ENCODE data around the gene EIF2S3. TPM values are rescaled to one million over a fixed set of nuclear protein-coding genes. Genes with fewer than 3 reads are reported as not detected.

The EIF2S3 gene
- total and polyA plus RNA-seq, 2 of the 13 experiments (the other 11 are each of a cell fraction or from before 2014, with no cell fraction given), result 61.0 to 183 TPM

DNA sequence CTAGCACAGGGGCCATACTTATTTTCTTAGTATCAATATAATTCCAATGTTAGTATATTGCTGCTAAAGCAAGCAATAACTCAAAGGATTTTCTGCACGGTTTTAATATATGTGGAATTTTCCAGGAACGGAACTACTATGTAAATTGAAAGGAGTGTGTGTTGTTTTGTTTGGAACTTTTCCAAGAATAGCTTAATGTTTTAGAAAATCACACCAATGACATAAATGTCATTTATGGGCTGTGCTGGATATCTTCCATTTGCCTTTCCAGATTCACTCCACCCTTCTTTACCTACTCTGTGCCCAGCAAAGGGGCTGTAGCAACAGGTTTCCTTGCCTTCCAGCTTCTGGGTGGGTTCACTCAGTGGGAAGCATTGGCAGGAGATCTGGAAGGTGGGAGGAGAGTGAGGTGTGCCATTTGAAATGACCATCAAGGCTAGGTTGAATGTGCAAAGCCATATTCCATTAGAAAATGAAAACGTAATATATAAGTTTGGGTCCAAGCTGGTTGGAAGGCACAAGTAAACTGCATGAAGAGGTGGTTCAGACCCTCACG is 69.6 kb downstream of the EIF2S3 start (continued):
- no peak for TF ChIP-seq ZZZ3 (CRISPR knock-in tag; IDR thresholded peaks at IDR 0.05; ENCODE audit: borderline replicate concordance)
- TF ChIP-seq ZNF530 (CRISPR knock-in tag; IDR thresholded peaks at IDR 0.05; ENCODE audit: low read depth), result no peak
- TF ChIP-seq ATRX (CRISPR knock-in tag; IDR thresholded peaks at IDR 0.05; ENCODE audit: borderline replicate concordance), result no peak

DNA sequence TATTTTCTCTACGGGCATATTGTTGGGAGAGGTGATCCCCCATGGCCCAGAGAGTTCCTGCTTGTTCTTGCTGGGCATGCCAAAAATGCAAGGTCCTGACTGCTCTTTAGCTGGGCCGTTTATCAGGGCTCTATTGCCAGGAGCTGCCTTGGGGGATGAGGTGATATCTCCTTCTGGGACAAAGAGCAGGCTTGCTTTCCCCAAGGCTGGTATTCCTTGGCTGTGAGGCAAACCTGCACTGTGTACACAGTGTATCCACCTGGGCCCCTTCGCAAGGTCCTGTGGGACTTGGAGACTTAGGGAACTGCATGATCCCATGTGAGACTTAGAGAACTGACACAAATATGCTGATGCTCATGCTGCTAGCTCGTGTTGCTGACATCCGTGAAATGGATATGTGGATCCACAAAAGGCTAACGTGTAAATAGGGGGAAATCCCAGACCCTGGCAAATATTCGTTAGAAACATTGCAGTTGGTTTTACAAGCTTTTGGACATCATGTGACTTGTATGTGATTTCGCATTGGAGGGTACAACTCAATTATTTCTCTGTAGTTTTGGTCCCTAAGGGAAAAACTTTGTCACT is 70.4 kb downstream of the EIF2S3 start:
- H3K4me3 ChIP-seq (replicated peaks in 1 of 3; ENCODE audit: insufficient read depth in 1 of 3, low read depth in 2 of 3, low read length in 3 of 3), result no peak overlapping the region
- no peak overlapping the region for H2AFZ ChIP-seq (ENCODE audit: low read length)
- WGBS (ENCODE audit: low lambda C conversion rate), result 45% methylated on average over 4 of the region's 8 CpGs
- H3K27me3 ChIP-seq (ENCODE audit: control insufficient read depth in 1 of 2, insufficient read depth in 2 of 2, low read length in 2 of 2), result no peaks in the 10 kb centered on the region
- BruUV-seq (replicated peaks), result no TSS peak
- peak overlapping the region; percentile 23; the same call in 1 of the 2 replicates for H3K4me2 ChIP-seq (ENCODE audit: low read depth, low read length)
- no peak overlapping the region for H3K9ac ChIP-seq (ENCODE audit: insufficient read depth, low read depth, low read length)
- ChIA-PET CTCF (ENCODE audit: low intra/inter-chr PET ratio, low total read pairs) (no interaction called here), POLR2A (interaction anchor here (1.2 kb wide), 1 partner anchor 65 kb away, joined by 3 read pairs; no protein-coding TSS in a partner anchor)
- no peak for FAIRE-seq
- no peaks in the 10 kb centered on the region for H3K9me3 ChIP-seq (ENCODE audit: low read length)
- intact Hi-C loops (cut with micrococcal nuclease; ENCODE audit: unreplicated experiment) (no loop called here), in situ Hi-C loops (cut with HindIII; ENCODE audit: extremely low pct_ligation_motif_present, low pct_unique_long_range_greater_than_20kb) (no loop called here)
- H4K20me1 ChIP-seq (ENCODE audit: insufficient read depth, low read length), result no peaks in the 10 kb centered on the region
- no peaks in the 10 kb centered on the region for H3K36me3 ChIP-seq (replicated peaks in 1 of 2; ENCODE audit: control insufficient read depth in 1 of 2, insufficient read depth in 2 of 2, low read length in 2 of 2)
- peaks cover 13% of the 10 kb centered on the region; the same call in 1 of the 2 replicates for H3K4me1 ChIP-seq (ENCODE audit: insufficient read depth, low read length)
- ATAC-seq, result no peak
- H3K27ac ChIP-seq (ENCODE audit: extremely low read length, insufficient read depth, low read length), result no peak overlapping the region
- no peak for DNase-seq (ENCODE audit: low spot score)
- H3K79me2 ChIP-seq (ENCODE audit: insufficient read depth, low read length), result no peaks in the 10 kb centered on the region
- TF ChIP-seq, protein P1, sequence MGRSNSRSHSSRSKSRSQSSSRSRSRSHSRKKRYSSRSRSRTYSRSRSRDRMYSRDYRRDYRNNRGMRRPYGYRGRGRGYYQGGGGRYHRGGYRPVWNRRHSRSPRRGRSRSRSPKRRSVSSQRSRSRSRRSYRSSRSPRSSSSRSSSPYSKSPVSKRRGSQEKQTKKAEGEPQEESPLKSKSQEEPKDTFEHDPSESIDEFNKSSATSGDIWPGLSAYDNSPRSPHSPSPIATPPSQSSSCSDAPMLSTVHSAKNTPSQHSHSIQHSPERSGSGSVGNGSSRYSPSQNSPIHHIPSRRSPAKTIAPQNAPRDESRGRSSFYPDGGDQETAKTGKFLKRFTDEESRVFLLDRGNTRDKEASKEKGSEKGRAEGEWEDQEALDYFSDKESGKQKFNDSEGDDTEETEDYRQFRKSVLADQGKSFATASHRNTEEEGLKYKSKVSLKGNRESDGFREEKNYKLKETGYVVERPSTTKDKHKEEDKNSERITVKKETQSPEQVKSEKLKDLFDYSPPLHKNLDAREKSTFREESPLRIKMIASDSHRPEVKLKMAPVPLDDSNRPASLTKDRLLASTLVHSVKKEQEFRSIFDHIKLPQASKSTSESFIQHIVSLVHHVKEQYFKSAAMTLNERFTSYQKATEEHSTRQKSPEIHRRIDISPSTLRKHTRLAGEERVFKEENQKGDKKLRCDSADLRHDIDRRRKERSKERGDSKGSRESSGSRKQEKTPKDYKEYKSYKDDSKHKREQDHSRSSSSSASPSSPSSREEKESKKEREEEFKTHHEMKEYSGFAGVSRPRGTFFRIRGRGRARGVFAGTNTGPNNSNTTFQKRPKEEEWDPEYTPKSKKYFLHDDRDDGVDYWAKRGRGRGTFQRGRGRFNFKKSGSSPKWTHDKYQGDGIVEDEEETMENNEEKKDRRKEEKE (IDR thresholded peaks at IDR 0.05), result no peak
- TF ChIP-seq, protein P2, sequence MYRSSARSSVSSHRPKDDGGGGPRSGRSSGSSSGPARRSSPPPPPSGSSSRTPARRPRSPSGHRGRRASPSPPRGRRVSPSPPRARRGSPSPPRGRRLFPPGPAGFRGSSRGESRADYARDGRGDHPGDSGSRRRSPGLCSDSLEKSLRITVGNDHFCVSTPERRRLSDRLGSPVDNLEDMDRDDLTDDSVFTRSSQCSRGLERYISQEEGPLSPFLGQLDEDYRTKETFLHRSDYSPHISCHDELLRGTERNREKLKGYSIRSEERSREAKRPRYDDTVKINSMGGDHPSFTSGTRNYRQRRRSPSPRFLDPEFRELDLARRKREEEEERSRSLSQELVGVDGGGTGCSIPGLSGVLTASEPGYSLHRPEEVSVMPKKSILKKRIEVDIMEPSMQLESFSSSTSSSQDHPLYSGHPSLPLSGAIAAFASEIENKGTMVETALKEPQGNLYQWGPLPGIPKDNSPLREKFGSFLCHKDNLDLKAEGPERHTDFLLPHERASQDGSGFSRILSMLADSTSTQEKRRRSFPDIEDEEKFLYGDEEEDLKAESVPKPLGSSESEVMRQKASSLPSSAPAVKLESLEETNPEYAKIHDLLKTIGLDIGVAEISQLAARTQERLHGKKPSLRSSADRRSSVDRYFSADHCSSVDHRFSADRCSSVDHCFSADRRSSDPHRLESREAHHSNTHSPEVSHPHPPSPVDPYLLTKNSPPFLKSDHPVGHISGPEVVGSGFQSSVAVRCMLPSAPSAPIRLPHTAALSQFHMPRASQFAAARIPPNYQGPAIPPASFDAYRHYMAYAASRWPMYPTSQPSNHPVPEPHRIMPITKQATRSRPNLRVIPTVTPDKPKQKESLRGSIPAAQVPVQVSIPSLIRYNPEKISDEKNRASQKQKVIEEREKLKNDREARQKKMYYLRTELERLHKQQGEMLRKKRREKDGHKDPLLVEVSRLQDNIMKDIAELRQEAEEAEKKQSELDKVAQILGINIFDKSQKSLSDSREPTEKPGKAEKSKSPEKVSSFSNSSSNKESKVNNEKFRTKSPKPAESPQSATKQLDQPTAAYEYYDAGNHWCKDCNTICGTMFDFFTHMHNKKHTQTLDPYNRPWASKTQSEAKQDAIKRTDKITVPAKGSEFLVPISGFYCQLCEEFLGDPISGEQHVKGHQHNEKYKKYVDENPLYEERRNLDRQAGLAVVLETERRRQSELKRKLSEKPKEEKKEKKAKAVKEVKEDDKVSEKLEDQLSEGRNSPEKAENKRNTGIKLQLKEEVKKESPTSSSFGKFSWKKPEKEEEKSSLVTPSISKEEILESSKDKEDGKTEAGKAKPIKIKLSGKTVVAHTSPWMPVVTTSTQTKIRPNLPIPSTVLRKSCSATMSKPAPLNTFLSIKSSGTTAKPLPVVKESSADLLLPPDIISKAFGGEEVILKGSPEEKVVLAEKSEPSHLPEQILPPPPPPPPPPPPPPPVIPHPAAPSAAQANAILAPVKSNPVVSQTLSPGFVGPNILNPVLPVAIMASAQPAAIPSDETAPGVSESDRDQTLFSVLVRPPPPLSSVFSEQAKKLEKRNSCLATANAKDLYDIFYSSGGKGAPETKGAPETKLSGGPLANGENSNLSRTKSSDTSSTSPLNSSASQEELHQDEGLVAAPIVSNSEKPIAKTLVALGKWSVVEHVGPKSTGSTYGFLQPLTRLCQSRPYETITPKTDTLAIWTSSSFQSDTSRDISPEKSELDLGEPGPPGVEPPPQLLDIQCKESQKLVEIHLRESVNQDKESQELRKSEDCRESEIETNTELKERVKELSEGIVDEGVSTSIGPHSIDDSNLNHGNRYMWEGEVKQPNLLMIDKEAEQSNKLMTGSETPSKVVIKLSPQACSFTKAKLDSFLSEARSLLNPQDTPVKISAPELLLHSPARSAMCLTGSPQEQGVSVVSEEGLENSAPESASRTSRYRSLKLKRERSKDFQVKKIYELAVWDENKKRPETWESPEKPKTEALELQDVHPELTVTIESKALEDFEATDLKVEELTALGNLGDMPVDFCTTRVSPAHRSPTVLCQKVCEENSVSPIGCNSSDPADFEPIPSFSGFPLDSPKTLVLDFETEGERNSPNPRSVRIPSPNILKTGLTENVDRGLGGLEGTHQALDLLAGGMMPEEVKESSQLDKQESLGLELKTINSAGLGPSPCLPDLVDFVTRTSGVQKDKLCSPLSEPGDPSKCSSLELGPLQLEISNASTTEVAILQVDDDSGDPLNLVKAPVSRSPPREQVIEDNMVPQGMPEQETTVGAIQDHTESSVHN (CRISPR knock-in tag; IDR thresholded peaks at IDR 0.05), result no peak
- no peak for TF ChIP-seq ZNF484 (CRISPR knock-in tag; IDR thresholded peaks at IDR 0.05; ENCODE audit: borderline replicate concordance, low read depth)
- no peak for TF ChIP-seq SOX5 (CRISPR knock-in tag; IDR thresholded peaks at IDR 0.05; ENCODE audit: borderline replicate concordance)
